ENCODE results near the gene KATNA1. TPM values are rescaled to one million over a fixed set of nuclear protein-coding genes. Genes with fewer than 3 reads are reported as not detected.

Gene KATNA1
- polyA plus RNA-seq, 4 donors, result 23.3 to 33.9 (median 29.7) TPM

- DNase-seq (ENCODE audit: low read depth in 4 of 4, low spot score in 3 of 4), result no peak
These were observed 34.2 kb downstream of the KATNA1 start for GRCh38 chr6:149614337-149614736.

- no peak for DNase-seq (ENCODE audit: low read depth in 4 of 4, low spot score in 3 of 4)
These were observed 40.0 kb downstream of the KATNA1 start for GRCh38 chr6:149608381-149608982.

- no peak for DNase-seq (ENCODE audit: low read depth in 4 of 4, low spot score in 3 of 4)
These were observed 48.0 kb downstream of the KATNA1 start for GRCh38 chr6:149600508-149600907.

- DNase-seq (ENCODE audit: low read depth in 4 of 4, low spot score in 3 of 4), result peak in 1 of 4 donors; percentile 18
These were observed 55.1 kb downstream of the KATNA1 start for GRCh38 chr6:149593408-149593807.

- no peak for DNase-seq (ENCODE audit: low read depth in 4 of 4, low spot score in 3 of 4)
These were observed 55.5 kb downstream of the KATNA1 start for GRCh38 chr6:149592983-149593382.

GRCh38 chr6:149586149-149586548, 62.4 kb downstream of the KATNA1 start:
- DNase-seq (ENCODE audit: low read depth in 4 of 4, low spot score in 3 of 4), result no peak

GRCh38 chr6:149581349-149581748, 67.2 kb downstream of the KATNA1 start:
- DNase-seq (ENCODE audit: low read depth in 4 of 4, low spot score in 3 of 4), result no peak

- no peak for DNase-seq (ENCODE audit: low read depth in 4 of 4, low spot score in 3 of 4)
These were observed 67.6 kb downstream of the KATNA1 start for GRCh38 chr6:149580880-149581279.

- DNase-seq (ENCODE audit: low read depth in 4 of 4, low spot score in 3 of 4), result no peak
These were observed 80.4 kb downstream of the KATNA1 start for GRCh38 chr6:149567945-149568585.

GRCh38 chr6:149567194-149567586, 81.3 kb downstream of the KATNA1 start:
- DNase-seq (ENCODE audit: low read depth in 4 of 4, low spot score in 3 of 4), result no peak

- peak in 3 of 4 donors; percentile 27 to 36 (median 34) for DNase-seq (ENCODE audit: low read depth in 4 of 4, low spot score in 3 of 4)
These were observed 81.9 kb downstream of the KATNA1 start for GRCh38 chr6:149566410-149567193.

GRCh38 chr6:149565527-149566409, 82.7 kb downstream of the KATNA1 start, which contains the start of gene GINM1:
Gene GINM1 (plus strand): TSS chr6:149566375. CDS start chr6:149566415, 40 bp downstream.
- peak; percentile 89 to 94 (median 92) for DNase-seq (ENCODE audit: low read depth in 4 of 4, low spot score in 3 of 4)

- no peak for DNase-seq (ENCODE audit: low read depth in 4 of 4, low spot score in 3 of 4)
These were observed 84.6 kb downstream of the KATNA1 start for GRCh38 chr6:149563928-149564325.

- no peak for DNase-seq (ENCODE audit: low read depth in 4 of 4, low spot score in 3 of 4)
These were observed 85.1 kb downstream of the KATNA1 start for GRCh38 chr6:149563203-149563927.

- DNase-seq (ENCODE audit: low read depth in 4 of 4, low spot score in 3 of 4), result no peak
These were observed 87.8 kb downstream of the KATNA1 start for GRCh38 chr6:149560736-149561135.

- DNase-seq (ENCODE audit: low read depth in 4 of 4, low spot score in 3 of 4), result no peak
These were observed 89.1 kb downstream of the KATNA1 start for GRCh38 chr6:149559389-149559788.

GRCh38 chr6:149558029-149558428, 90.5 kb downstream of the KATNA1 start:
- no peak for DNase-seq (ENCODE audit: low read depth in 4 of 4, low spot score in 3 of 4)

- no peak for DNase-seq (ENCODE audit: low read depth in 4 of 4, low spot score in 3 of 4)
These were observed 96.6 kb downstream of the KATNA1 start for GRCh38 chr6:149551920-149552319.

- DNase-seq (ENCODE audit: low read depth in 4 of 4, low spot score in 3 of 4), result peak; percentile 87 to 92 (median 90)
These were observed 102.6 kb downstream of the KATNA1 start, which contains the start of gene PPIL4 for GRCh38 chr6:149545754-149546471. Gene PPIL4 (minus strand): TSS chr6:149546043. CDS start chr6:149546005, 38 bp downstream.

Measured in left renal pelvis (tissue), 4 donors.